Measurements from ENCODE around the gene PSTPIP1.

GRCh38 chr15:77053709-77054108 lies 58.8 kb downstream of the PSTPIP1 start:
- TF ChIP-seq POLR2AphosphoS5 (IDR thresholded peaks at IDR 0.05) (no peak), CTCF (IDR thresholded peaks at IDR 0.05; ENCODE audit: poor library complexity, severe bottlenecking) (no peak), RAD21 (conservative IDR thresholded peaks at IDR 0.05) (no peak), TAF1 (IDR thresholded peaks at IDR 0.05; ENCODE audit: low read depth) (no peak), REST (IDR thresholded peaks at IDR 0.05; ENCODE audit: borderline replicate concordance) (no peak), SMC3 (conservative IDR thresholded peaks at IDR 0.05; ENCODE audit: poor library complexity) (no peak), EP300 (conservative IDR thresholded peaks at IDR 0.05; ENCODE audit: poor library complexity, severe bottlenecking) (no peak)

Measured in neural cell (in vitro differentiated cells).